GM18858 (cell line): Measurements from ENCODE around the gene PDSS2.
"Not testable (repeated sequence)": the region's sequence is repeated elsewhere in the genome, so short reads cannot be mapped to it uniquely, and the experiment has no call there.

Experiments
- ATAC-seq: cut with Tn5 transposase; IDR thresholded peaks from one replicate; pipeline ENCODE4 v1.9.1; 2021; ENCODE audit not compliant: unreplicated experiment

PDSS2 gene

GRCh38 chr6:107475360-107475759, 16.0 kb upstream of the PDSS2 start:
- not testable (repeated sequence) for ATAC-seq

GRCh38 chr6:107473660-107474059, 14.3 kb upstream of the PDSS2 start:
- no peak for ATAC-seq

- ATAC-seq: no peak
Observed at GRCh38 chr6:107470364-107470763, 11.0 kb upstream of the PDSS2 start.

GRCh38 chr6:107466062-107466461, 6.7 kb upstream of the PDSS2 start:
- ATAC-seq: no peak

- ATAC-seq: no peak
Observed at GRCh38 chr6:107460083-107460631, 793 bp upstream of the PDSS2 start.

GRCh38 chr6:107458672-107459282, 587 bp downstream of the PDSS2 start:
- peak; percentile 25 for ATAC-seq

- no peak for ATAC-seq
Observed at GRCh38 chr6:107448776-107449175, 10.6 kb downstream of the PDSS2 start.

- ATAC-seq: no peak
Observed at GRCh38 chr6:107447663-107448216, 11.6 kb downstream of the PDSS2 start.

GRCh38 chr6:107444277-107444676, 15.1 kb downstream of the PDSS2 start:
- no peak for ATAC-seq

GRCh38 chr6:107443608-107444267, 15.6 kb downstream of the PDSS2 start:
- no peak for ATAC-seq

- ATAC-seq: no peak
Observed at GRCh38 chr6:107442938-107443607, 16.3 kb downstream of the PDSS2 start.

GRCh38 chr6:107441682-107442081, 17.7 kb downstream of the PDSS2 start:
- ATAC-seq: no peak

- ATAC-seq: no peak
Observed at GRCh38 chr6:107440936-107441335, 18.4 kb downstream of the PDSS2 start.

GRCh38 chr6:107439406-107439805, 20.0 kb downstream of the PDSS2 start:
- ATAC-seq: no peak

GRCh38 chr6:107437691-107438090, 21.7 kb downstream of the PDSS2 start:
- ATAC-seq: no peak

- no peak for ATAC-seq
Observed at GRCh38 chr6:107436881-107437280, 22.5 kb downstream of the PDSS2 start.

GRCh38 chr6:107435798-107436197, 23.6 kb downstream of the PDSS2 start:
- ATAC-seq: no peak

GRCh38 chr6:107434812-107435211, 24.6 kb downstream of the PDSS2 start:
- no peak for ATAC-seq

GRCh38 chr6:107425951-107426350, 33.4 kb downstream of the PDSS2 start:
- not testable (repeated sequence) for ATAC-seq

- ATAC-seq: no peak
Observed at GRCh38 chr6:107423474-107423990, 35.8 kb downstream of the PDSS2 start.

GRCh38 chr6:107421696-107422256, 37.6 kb downstream of the PDSS2 start:
- ATAC-seq: no peak
